Measurements from ENCODE around the gene TYMS. TPM values are rescaled to one million over a fixed set of nuclear protein-coding genes. Genes with fewer than 3 reads are reported as not detected.

The TYMS gene
- 135 and 140 TPM in 2 replicates for total RNA-seq (2021)
- long read RNA-seq, transcript TYMS-203 (7 exons, 1,662 nt): major isoform, 853 of 893 reads
- long read RNA-seq, transcript TYMS-201 (6 exons, 1,327 nt): minor isoform, 12 of 893 reads
- long read RNA-seq, partial matches to known transcripts: 7 of 893 reads
- long read RNA-seq, other reads (novel, unspliced or antisense): 18 of 893 reads

DNA sequence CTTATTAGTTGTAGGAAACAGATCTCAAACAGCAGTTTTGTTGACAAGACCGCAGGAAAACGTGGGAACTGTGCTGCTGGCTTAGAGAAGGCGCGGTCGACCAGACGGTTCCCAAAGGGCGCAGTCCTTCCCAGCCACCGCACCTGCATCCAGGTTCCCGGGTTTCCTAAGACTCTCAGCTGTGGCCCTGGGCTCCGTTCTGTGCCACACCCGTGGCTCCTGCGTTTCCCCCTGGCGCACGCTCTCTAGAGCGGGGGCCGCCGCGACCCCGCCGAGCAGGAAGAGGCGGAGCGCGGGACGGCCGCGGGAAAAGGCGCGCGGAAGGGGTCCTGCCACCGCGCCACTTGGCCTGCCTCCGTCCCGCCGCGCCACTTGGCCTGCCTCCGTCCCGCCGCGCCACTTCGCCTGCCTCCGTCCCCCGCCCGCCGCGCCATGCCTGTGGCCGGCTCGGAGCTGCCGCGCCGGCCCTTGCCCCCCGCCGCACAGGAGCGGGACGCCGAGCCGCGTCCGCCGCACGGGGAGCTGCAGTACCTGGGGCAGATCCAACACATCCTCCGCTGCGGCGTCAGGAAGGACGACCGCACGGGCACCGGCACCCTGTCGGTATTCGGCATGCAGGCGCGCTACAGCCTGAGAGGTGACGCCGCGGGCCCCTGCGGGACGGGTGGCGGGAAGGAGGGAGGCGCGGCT lies at the start of gene TYMS:
Gene TYMS (plus strand): TSS at position 343 of the 690 bp plus-strand sequence. CDS start 90 bp downstream, at position 433.
- peak within 1 kb of the TSS; percentile 80 for H3K9ac ChIP-seq (ENCODE audit: extremely low read depth, insufficient read length, low read length)

More for the DNA sequence above, at the start of gene TYMS:
- Histone ChIP-seq H3K4me1 (ENCODE audit: insufficient read depth, low read length) (no peaks in the 10 kb centered on the region; the same call in 1 of the 2 replicates), H3K56ac (ENCODE audit: insufficient read length, low read depth, low read length) (no peak within 1 kb of the TSS), H4K20me1 (ENCODE audit: control insufficient read depth, insufficient read depth, insufficient read length) (no peaks in the 10 kb centered on the region), H3K4me2 (ENCODE audit: insufficient read depth, insufficient read length, low read length) (peak within 1 kb of the TSS; percentile 92), H3K9me3 (ENCODE audit: control insufficient read depth, low read depth, low read length) (no peaks in the 10 kb centered on the region), H3K4ac (ENCODE audit: low read depth, low read length) (no peak within 1 kb of the TSS), H2BK15ac (ENCODE audit: low read depth, low read length) (no peak within 1 kb of the TSS), H3K23ac (ENCODE audit: insufficient read length, low read depth, low read length) (no peak within 1 kb of the TSS), H2BK20ac (ENCODE audit: low read depth, low read length, poor library complexity, severe bottlenecking) (no peak within 1 kb of the TSS), H4K5ac (ENCODE audit: insufficient read length, low read depth, low read length) (no peak within 1 kb of the TSS), H2BK120ac (ENCODE audit: low read depth, low read length, poor library complexity, severe bottlenecking) (no peak within 1 kb of the TSS), H3T11ph (ENCODE audit: low read length) (no peak within 1 kb of the TSS), H4K91ac (ENCODE audit: insufficient read length, low read depth, low read length) (no peak within 1 kb of the TSS), H2BK12ac (ENCODE audit: insufficient read length, low read depth, low read length) (no peak within 1 kb of the TSS), H3K14ac (ENCODE audit: insufficient read depth, low read length) (peak within 1 kb of the TSS; percentile 92), H2BK5ac (ENCODE audit: insufficient read length, low read length) (no peak within 1 kb of the TSS), H3K27ac (ENCODE audit: insufficient read length, low read depth, low read length) (peak within 1 kb of the TSS; percentile 49), H3K23me2 (ENCODE audit: insufficient read length, low read depth, low read length, poor library complexity, severe bottlenecking) (peaks cover 8% of the 10 kb centered on the region), H3K27me3 (ENCODE audit: insufficient read depth, low read length) (no peaks in the 10 kb centered on the region), H2AFZ (ENCODE audit: low read length) (no peak within 1 kb of the TSS), H3K79me2 (ENCODE audit: insufficient read depth, low read length) (no peaks in the 10 kb centered on the region; the same call in 1 of the 2 replicates), H3K18ac (ENCODE audit: insufficient read length, low read depth, low read length) (peak within 1 kb of the TSS; percentile 88), H4K8ac (replicated peaks; ENCODE audit: insufficient read length, low read depth, low read length) (no peak within 1 kb of the TSS), H2AK5ac (ENCODE audit: insufficient read length, low read length) (no peak within 1 kb of the TSS), H3K79me1 (ENCODE audit: insufficient read depth, low read depth, low read length, poor library complexity, severe bottlenecking) (peaks cover 7% of the 10 kb centered on the region)
- TF ChIP-seq, protein P1, sequence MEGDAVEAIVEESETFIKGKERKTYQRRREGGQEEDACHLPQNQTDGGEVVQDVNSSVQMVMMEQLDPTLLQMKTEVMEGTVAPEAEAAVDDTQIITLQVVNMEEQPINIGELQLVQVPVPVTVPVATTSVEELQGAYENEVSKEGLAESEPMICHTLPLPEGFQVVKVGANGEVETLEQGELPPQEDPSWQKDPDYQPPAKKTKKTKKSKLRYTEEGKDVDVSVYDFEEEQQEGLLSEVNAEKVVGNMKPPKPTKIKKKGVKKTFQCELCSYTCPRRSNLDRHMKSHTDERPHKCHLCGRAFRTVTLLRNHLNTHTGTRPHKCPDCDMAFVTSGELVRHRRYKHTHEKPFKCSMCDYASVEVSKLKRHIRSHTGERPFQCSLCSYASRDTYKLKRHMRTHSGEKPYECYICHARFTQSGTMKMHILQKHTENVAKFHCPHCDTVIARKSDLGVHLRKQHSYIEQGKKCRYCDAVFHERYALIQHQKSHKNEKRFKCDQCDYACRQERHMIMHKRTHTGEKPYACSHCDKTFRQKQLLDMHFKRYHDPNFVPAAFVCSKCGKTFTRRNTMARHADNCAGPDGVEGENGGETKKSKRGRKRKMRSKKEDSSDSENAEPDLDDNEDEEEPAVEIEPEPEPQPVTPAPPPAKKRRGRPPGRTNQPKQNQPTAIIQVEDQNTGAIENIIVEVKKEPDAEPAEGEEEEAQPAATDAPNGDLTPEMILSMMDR (conservative IDR thresholded peaks at IDR 0.05): peak; percentile 26; the same call in 1 of the 3 replicates
- H3K27ac Mint-ChIP-seq: peak within 1 kb of the TSS; percentile 66 to 93 (median 70); a peak in 5 of 7 replicates
- H3K9me3 Mint-ChIP-seq: peaks cover 9 to 10% of the 10 kb centered on the region in 2 experiments
- peak; percentile 76 for DNase-seq
- no CpG with 5 or more reads among the region's 79 CpGs for WGBS (ENCODE audit: extremely low coverage, insufficient read length, low lambda C conversion rate)
- peaks cover 1% of the 10 kb centered on the region; the same call in 1 of the 2 replicates for H3K27me3 Mint-ChIP-seq (ENCODE audit: low read depth)
- H3K4me1 Mint-ChIP-seq: peaks cover 35% of the 10 kb centered on the region in 2 experiments
- peak within 1 kb of the TSS; percentile 89 to 90 for H3K4me3 Mint-ChIP-seq
- H3K36me3 Mint-ChIP-seq (ENCODE audit: insufficient read depth in 1 of 3, low read depth in 3 of 3): peaks cover 36 to 42% (median 37%) of the 10 kb centered on the region in 3 experiments
